ENCODE results near the gene PIP5KL1. TPM values are rescaled to one million over a fixed set of nuclear protein-coding genes. Genes with fewer than 3 reads are reported as not detected.
A peak's percentile ranks its signal among the peaks of the same experiment; 100 is the strongest.

The PIP5KL1 gene
- total RNA-seq, 1 donor from 2014 or later, result 4.9 TPM

DNA sequence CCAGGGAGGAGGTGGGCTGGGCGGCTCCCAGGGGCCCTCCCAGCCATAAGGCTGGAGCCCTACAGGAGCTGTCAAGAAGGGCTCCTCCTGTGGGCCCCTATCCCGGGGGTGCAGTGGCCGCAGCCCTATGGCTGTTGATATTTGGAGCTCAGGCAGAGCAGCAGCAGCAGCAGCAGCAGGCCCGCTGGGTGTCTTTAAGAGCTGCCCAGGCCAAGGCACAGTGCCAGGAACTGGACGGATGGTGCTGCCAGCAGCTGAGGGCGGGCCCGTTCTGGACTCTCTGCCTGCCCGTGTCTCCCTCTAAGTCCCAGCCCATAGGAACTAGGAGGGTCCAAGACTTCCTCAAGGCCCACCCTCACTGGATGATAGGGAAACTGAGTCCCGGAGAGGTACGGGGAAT, 56.7 kb downstream of the PIP5KL1 start:
- peak; percentile 79 for DNase-seq (ENCODE audit: low spot score)

DNA sequence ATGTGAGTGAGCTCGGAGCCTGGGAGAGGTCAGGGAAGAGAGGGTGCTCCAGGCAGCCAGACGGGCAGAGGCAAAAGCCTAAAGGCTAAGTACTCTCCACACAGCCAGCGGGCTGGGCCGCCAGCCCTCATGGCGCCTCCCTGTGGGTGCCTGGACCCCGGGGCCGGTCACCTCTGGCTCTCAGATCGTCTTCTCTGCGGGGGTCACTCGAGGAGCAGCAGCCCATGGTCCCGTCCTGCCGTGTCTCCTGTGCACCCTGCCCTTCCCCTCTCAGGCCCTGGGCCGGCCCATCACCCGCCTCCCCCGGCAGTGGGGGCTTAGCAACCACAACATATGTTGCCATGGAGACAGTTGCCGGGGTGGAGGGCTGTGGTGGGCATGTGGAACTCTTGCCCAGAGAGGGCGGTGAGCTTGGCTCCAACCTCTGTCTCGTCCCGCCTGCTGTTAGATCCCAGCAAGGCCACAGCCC, 57.3 kb downstream of the PIP5KL1 start:
- no peak for DNase-seq (ENCODE audit: low spot score)

DNA sequence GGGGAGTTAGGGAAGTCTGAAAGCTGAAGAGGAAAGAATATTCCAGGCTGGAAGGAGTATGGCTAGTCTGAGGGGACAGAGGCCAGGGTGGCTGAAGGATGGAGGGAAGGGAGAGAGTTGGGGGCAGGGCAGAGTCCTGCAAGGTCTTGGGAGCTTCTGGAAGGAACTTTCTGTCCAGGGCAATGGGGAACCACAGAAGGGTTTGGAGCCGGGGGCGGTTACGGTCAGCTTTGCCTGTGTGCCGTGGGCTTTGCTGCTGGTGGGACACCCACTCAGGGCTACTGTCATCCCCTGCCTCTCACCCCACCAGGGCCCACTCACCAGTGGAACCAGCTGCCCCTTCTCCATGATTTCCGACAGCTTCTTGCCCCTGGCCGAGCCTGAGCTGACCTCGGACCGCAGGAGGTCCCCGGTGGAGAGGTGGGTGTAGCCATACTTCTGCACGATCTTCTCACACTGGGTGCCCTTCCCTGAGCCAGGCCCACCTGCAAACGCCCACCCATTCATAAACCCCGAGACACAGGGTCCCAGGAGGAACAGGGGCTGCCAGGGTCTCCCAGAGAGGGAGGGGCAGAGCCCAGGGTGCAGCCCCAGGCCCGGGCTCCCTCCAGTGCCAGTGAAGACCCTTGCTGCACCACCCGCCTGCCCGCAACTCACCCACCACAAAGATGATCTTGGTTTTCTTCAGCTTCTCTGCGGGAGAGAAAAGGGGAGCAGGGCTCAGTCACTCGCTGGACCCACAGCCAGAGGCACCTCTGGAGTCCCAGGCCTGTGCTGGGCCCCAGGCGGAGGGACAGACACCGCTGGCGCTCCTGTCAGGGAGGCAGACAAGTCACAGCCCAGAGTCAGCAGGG, 58.0 kb downstream of the PIP5KL1 start:
- DNase-seq (ENCODE audit: low spot score), result no peak

DNA sequence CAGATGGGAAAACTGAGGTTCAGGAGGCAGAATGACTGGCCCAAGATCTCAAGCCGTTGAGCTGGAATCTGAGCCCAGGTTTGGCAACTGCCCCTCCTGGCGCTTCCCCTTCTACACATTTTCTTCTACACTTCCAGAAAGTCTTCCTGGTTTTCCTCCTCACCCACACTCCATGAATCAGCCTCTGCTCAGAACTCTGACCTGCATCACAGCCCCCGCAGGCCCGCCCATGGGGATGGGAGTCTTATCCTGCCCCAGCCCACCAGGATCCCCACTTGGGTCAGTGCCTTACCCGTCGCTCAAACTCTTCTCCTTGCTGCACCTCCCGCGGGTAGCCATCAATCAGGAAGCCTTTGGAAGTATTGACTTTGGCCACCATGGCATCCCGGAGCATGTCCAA, 59.0 kb downstream of the PIP5KL1 start:
- DNase-seq (ENCODE audit: low spot score), result no peak

DNA sequence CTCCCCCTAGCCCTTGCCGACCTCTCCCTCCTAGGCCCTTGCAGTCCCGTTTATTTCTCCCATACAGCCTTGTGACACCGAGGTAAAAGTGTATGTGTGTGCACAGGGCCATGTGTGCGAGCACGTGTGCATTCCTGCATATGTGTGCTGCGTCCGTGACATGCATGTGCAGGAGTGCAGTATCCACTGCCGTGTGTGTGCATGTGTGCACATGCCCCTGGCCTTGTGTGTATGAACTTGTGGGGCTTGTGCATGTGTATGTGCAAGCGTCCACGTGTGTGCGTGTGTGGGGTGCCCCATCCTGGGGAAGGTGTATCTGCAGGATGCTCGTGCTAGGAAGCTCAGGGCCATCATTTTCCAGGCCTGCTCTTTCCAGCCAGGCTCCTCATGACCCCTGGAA, 59.7 kb downstream of the PIP5KL1 start:
- no peak for DNase-seq (ENCODE audit: low spot score)

Other genes starting within 250 kb of the PIP5KL1 start
- gene CFAP157, start 223.8 kb downstream of the PIP5KL1 start, total RNA-seq, result 1.4 TPM
- gene PTRH1, start 215.1 kb downstream of the PIP5KL1 start, total RNA-seq, result 19.5 TPM
- 0.26 TPM for gene TTC16, start 214.7 kb downstream of the PIP5KL1 start, total RNA-seq
- gene TOR2A, start 195.5 kb downstream of the PIP5KL1 start, total RNA-seq, result 21.7 TPM
- gene SH2D3C, start 152.1 kb downstream of the PIP5KL1 start, total RNA-seq, result 9.1 TPM
- 92.7 TPM for gene CDK9, start 144.7 kb downstream of the PIP5KL1 start, total RNA-seq
- gene FPGS, start 127.9 kb downstream of the PIP5KL1 start, total RNA-seq, result 74.7 TPM
- gene ENG, start 76.1 kb downstream of the PIP5KL1 start, total RNA-seq, result 94.3 TPM
- gene AK1, start 53.1 kb downstream of the PIP5KL1 start, total RNA-seq, result 142 TPM
- 67.0 TPM for gene ST6GALNAC6, start 31.2 kb downstream of the PIP5KL1 start, total RNA-seq
- gene ST6GALNAC4, start 13.7 kb downstream of the PIP5KL1 start, total RNA-seq, result 42.1 TPM
- gene DPM2, start 7.1 kb upstream of the PIP5KL1 start, total RNA-seq, result 36.6 TPM
- gene EEIG1, start 50.2 kb upstream of the PIP5KL1 start, total RNA-seq, result 220 TPM
- gene NAIF1, start 136.5 kb upstream of the PIP5KL1 start, total RNA-seq, result 12.0 TPM
- gene SLC25A25, start 137.5 kb upstream of the PIP5KL1 start, total RNA-seq, result 77.7 TPM
- 61.5 TPM for gene PTGES2, start 197.0 kb upstream of the PIP5KL1 start, total RNA-seq
- gene LCN2, start 218.7 kb upstream of the PIP5KL1 start, total RNA-seq, result 85.5 TPM
- gene BBLN, start 229.5 kb upstream of the PIP5KL1 start, total RNA-seq, result 75.4 TPM

Measured in mucosa of gallbladder (tissue), 1 donor.